Endothelial cell of umbilical vein (primary cell): Measurements from ENCODE around the gene MACO1. TPM values are rescaled to one million over a fixed set of nuclear protein-coding genes. Genes with fewer than 3 reads are reported as not detected.

Source experiments
- BruUV-seq: library from RNA; stranded (reverse); fragments of 400-500 nt; replicated peaks from 2 replicates; lab custom pipeline; 2021; lab: Mats Ljungman, UMichigan
- CTCF ChIA-PET: fragments of 300-600, 350-600 bp; sonication (Branson Sonifier 250); formaldehyde crosslinking; loops from one replicate; lab custom pipeline; 2021; ENCODE audit warnings: antibody characterized with exemption, inconsistent platforms; lab: Charles Lee
- POLR2A ChIA-PET: fragments of 300-600, 350-600 bp; sonication (Branson Sonifier 250); formaldehyde crosslinking; loops from one replicate; lab custom pipeline; 2021; ENCODE audit warnings: antibody characterized with exemption, inconsistent platforms; lab: Charles Lee
- DNase-seq: peaks from one replicate; pipeline ENCODE4 v3.0.0-alpha.2; 2011; ENCODE audit warnings: low read depth, low spot score
- FAIRE-seq: peaks from 2 replicates; lab custom pipeline; 2011; peaks lifted over from hg19 to GRCh38; lab: Jason Lieb, UNC
- H2AFZ ChIP-seq: 2 replicates; pipeline ENCODE4 v1.6.0; 2012; ENCODE audit warnings: low read depth, low read length, control low read depth, inconsistent platforms
- H3K27ac ChIP-seq: 2 replicates; pipeline ENCODE4 v1.5.1; 2011; ENCODE audit warnings: low read depth, mild to moderate bottlenecking, control low read depth, low read length, moderate library complexity; ENCODE audit not compliant: insufficient read depth
- H3K27me3 ChIP-seq, 2 experiments: 2 replicates each; pipeline versions ENCODE4 v1.6.0 to v1.6.1; 2011; ENCODE audit warnings: low read length in 2 of 2, mixed read lengths in 1 of 2; ENCODE audit not compliant: control insufficient read depth in 2 of 2, insufficient read depth in 2 of 2
- H3K36me3 ChIP-seq, 2 experiments: 2 replicates in 1 of 2; 3 replicates in 1 of 2; pipeline ENCODE4 v1.5.1; 2011; ENCODE audit warnings: low read length in 2 of 2, mild to moderate bottlenecking in 1 of 2, moderate library complexity in 1 of 2; ENCODE audit not compliant: control insufficient read depth in 2 of 2, insufficient read depth in 2 of 2; ENCODE audit errors: extremely low read depth in 1 of 2
- H3K4me1 ChIP-seq: 3 replicates; pipeline ENCODE4 v1.5.1; 2011; ENCODE audit warnings: mild to moderate bottlenecking, low read length; ENCODE audit not compliant: control insufficient read depth, insufficient read depth; ENCODE audit errors: extremely low read depth
- H3K4me2 ChIP-seq: 2 replicates; pipeline ENCODE4 v1.6.1; 2011; ENCODE audit warnings: low read length, control low read depth, mixed read lengths; ENCODE audit not compliant: insufficient read depth
- H3K4me3 ChIP-seq, 3 experiments: fragments of 200-600 bp in 1 of 3; sonication (generic), shearing (Covaris generic) in 1 of 3; replicated peaks in 1 of 3; 2 replicates each; pipeline ENCODE4 v1.5.1; 2011 to 2016; ENCODE audit warnings: control low read depth in 3 of 3, low read length in 3 of 3, mild to moderate bottlenecking in 2 of 3, inconsistent platforms in 1 of 3, low read depth in 1 of 3, moderate library complexity in 1 of 3; ENCODE audit not compliant: insufficient read depth in 1 of 3
- H3K79me2 ChIP-seq: 2 replicates; pipeline ENCODE4 v1.6.0; 2012; ENCODE audit warnings: low read length, inconsistent platforms; ENCODE audit not compliant: control insufficient read depth, insufficient read depth
- H3K9ac ChIP-seq: replicated peaks from 2 replicates; pipeline ENCODE3; 2011; ENCODE audit warnings: low read length, control low read depth; ENCODE audit not compliant: insufficient read depth; ENCODE audit errors: extremely low read depth
- H3K9me1 ChIP-seq: replicated peaks from 3 replicates; pipeline ENCODE4 v1.6.0; 2011; ENCODE audit warnings: mild to moderate bottlenecking, low read length; ENCODE audit not compliant: control insufficient read depth, insufficient read depth; ENCODE audit errors: extremely low read depth
- H3K9me3 ChIP-seq: replicated peaks from 2 replicates; pipeline ENCODE4 v1.5.1; 2012; ENCODE audit warnings: low read length, inconsistent platforms; ENCODE audit not compliant: control insufficient read depth, insufficient read depth
- H4K20me1 ChIP-seq: replicated peaks from 2 replicates; pipeline ENCODE3; 2011; ENCODE audit warnings: mild to moderate bottlenecking, low read length; ENCODE audit not compliant: control insufficient read depth, insufficient read depth; ENCODE audit errors: extremely low read depth
- CTCF ChIP-seq, 2 donors: IDR thresholded peaks; 1 replicate in 1 of 2; 2 replicates in 1 of 2; pipeline ENCODE4 v1.5.1; 2011; ENCODE audit warnings: low read length in 2 of 2, mild to moderate bottlenecking in 2 of 2, moderate library complexity in 2 of 2, control low read depth in 1 of 2, inconsistent platforms in 1 of 2, low read depth in 1 of 2; ENCODE audit not compliant: insufficient read depth in 1 of 2; ENCODE audit errors: extremely low read depth in 1 of 2
- EZH2 ChIP-seq: IDR thresholded peaks from 2 replicates; pipeline ENCODE4 v1.6.1; 2012; ENCODE audit warnings: borderline replicate concordance, low read depth, mild to moderate bottlenecking, moderate library complexity, low read length, inconsistent platforms; ENCODE audit not compliant: severe bottlenecking
- GATA2 ChIP-seq: IDR thresholded peaks from 2 replicates; pipeline ENCODE4 v1.7.0; 2011; ENCODE audit warnings: low read depth, mild to moderate bottlenecking, moderate library complexity, mixed read lengths, low read length; ENCODE audit not compliant: insufficient read length, insufficient read depth
- MYC ChIP-seq: IDR thresholded peaks from one replicate; pipeline ENCODE4 v1.6.1; 2011; ENCODE audit warnings: mild to moderate bottlenecking, low read depth, low read length
- POLR2AphosphoS5 ChIP-seq: IDR thresholded peaks from 2 replicates; pipeline ENCODE4 v1.6.1; 2012; ENCODE audit warnings: low read depth, mild to moderate bottlenecking, control low read depth, low read length, moderate library complexity; ENCODE audit not compliant: insufficient read depth
- dilution Hi-C: fragments of 300-500 bp; cut with MboI; formaldehyde crosslinking; loops from one replicate; pipeline ENCODE4 v1.15.0; 2019; ENCODE audit warnings: low sequenced_read_pairs; ENCODE audit not compliant: extremely low pct_ligation_motif_present
- intact Hi-C: fragments of 100-400 bp; cut with micrococcal nuclease; formaldehyde crosslinking; loops from one replicate; pipeline ENCODE4 v1.10.0; 2022
- polyA plus RNA-seq, 4 experiments: library from polyadenylated mRNA; depleted of rRNA in 3 of 4; stranded (reverse) in 3 of 4; unstranded in 1 of 4; fragments of >200 nt; gene quantifications; 2 replicates each; pipeline versions ENCODE4 v1.2.1 to v1.2.3, GENCODE V29; 2011 to 2012; ENCODE audit warnings: missing spikeins in 1 of 4
- total RNA-seq: library from RNA; stranded (reverse); gene quantifications from 2 replicates; pipeline ENCODE4 v1.2.3, GENCODE V29; 2021

Gene MACO1
- total and polyA plus RNA-seq, 2 donors (not counting 3 experiments of a cell fraction or from before 2014, with no cell fraction given) = 7.7 to 24.4 TPM

GRCh38 chr1:25503551-25504426, 73.1 kb downstream of the MACO1 start:
- POLR2A ChIA-PET = no interaction called here
- Histone ChIP-seq H3K9me3 (no peaks in the 10 kb centered on the region), H3K4me3 (no peak overlapping the region), H4K20me1 (no peaks in the 10 kb centered on the region), H3K9ac (no peak overlapping the region), H2AFZ (no peak overlapping the region), H3K4me2 (no peak overlapping the region), H3K36me3 (peaks cover 0 to 8% of the 10 kb centered on the region in 2 experiments), H3K27ac (no peak overlapping the region), H3K4me1 (no peaks in the 10 kb centered on the region), H3K27me3 (no peaks in the 10 kb centered on the region), H3K79me2 (no peaks in the 10 kb centered on the region), H3K9me1 (no peaks in the 10 kb centered on the region)
- CTCF ChIA-PET = interaction anchor here (0.7 to 0.9 kb wide), 2 partner anchors 64 to 292 kb away, joined by 3 read pairs; no protein-coding TSS in a partner anchor
- dilution Hi-C loops (no loop called here), intact Hi-C loops (no loop called here)
- peak; percentile 21 for DNase-seq
- no peak for FAIRE-seq
- TF ChIP-seq EZH2 (no peak), MYC (no peak), CTCF (IDR thresholded peaks at IDR 0.05; ENCODE audit: extremely low read depth in 1 of 2, insufficient read depth in 1 of 2, low read depth in 1 of 2, low read length in 2 of 2) (peak; percentile 23 to 55), POLR2AphosphoS5 (no peak), GATA2 (no peak)
- no TSS peak for BruUV-seq
